ENCODE results near the gene WNT2.

GRCh38 chr7:117278040-117278439 lies 44.8 kb downstream of the WNT2 start:
- TF ChIP-seq FOXM1 (IDR thresholded peaks at IDR 0.05; ENCODE audit: borderline replicate concordance) = no peak
- TF ChIP-seq TARDBP (IDR thresholded peaks at IDR 0.05) = no peak

All from HEK293T (cell line).